ENCODE results near the gene MYO15B.

Gene MYO15B

DNA sequence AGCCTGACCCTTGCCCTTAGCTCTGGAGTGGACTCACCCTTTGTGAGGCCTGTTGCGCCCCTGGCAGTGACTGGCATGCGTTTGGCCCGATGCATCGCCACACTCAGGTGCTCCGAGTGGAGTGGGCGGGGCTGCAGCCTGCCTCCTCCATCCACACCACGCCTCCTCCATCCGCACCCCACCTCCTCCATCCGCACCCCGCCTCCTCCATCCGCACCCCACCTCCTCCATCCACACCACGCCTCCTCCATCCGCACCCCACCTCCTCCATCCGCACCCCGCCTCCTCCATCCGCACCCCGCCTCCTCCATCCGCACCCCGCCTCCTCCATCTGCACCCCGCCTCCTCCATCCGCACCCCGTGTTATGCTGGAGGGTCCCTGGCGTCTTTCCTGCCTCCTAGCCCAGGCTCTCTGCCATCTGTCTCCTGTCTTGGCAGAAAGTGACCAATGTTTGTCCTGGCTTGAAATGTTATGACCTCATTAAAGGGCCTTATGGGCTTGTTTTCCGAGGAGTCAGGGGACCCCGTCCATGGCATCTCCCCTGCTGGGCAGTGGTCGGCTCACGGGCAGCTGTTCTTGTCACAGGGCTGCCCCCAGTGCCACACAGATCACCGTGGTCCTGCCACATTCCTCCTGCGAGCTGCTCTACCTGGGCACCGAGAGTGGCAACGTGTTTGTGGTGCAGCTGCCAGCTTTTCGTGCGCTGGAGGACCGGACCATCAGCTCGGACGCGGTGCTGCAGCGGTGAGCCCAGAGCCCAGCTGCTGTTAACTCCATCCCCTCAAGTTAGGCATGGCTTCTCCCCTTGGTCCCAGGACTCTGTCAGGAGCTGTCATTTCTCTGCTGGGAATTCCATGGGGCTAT lies 28.7 kb upstream of the MYO15B start:
- no peak for DNase-seq

- no peak for DNase-seq
Observed at GRCh38 chr17:75559958-75560533, 27.6 kb upstream of the MYO15B start.

DNA sequence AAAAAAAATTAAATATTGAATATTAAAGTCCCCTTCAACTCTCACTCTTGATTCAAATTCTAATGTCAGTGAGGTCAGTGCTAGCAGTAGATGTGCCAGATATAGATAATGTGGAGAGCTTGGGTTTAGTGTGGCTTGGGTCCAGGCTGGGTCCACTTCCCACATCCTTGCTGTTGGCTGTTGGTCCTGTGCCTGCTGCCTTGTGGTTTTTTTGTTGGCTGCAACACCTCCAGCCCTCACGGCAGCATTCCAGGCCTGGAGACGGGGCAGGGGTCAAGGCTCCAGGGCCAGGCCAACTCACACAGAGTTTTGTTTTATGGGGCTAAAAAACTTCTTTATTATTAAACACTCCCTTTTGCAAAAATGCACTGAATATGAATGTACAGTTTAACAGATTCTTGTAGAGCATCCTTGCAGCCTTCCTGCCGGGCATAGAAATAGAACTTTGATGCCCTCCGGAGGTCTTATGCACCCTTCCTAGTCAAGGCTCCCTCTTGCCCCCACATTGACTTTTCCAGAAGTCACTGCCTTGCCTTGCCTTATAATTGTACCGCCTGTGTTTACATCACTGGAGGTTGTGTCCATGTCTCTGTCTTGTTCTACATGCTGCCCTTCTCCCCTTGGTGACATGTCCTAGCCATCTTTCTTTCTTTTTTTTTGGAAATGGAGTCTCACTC lies 25.5 kb upstream of the MYO15B start:
- DNase-seq: no peak

DNA sequence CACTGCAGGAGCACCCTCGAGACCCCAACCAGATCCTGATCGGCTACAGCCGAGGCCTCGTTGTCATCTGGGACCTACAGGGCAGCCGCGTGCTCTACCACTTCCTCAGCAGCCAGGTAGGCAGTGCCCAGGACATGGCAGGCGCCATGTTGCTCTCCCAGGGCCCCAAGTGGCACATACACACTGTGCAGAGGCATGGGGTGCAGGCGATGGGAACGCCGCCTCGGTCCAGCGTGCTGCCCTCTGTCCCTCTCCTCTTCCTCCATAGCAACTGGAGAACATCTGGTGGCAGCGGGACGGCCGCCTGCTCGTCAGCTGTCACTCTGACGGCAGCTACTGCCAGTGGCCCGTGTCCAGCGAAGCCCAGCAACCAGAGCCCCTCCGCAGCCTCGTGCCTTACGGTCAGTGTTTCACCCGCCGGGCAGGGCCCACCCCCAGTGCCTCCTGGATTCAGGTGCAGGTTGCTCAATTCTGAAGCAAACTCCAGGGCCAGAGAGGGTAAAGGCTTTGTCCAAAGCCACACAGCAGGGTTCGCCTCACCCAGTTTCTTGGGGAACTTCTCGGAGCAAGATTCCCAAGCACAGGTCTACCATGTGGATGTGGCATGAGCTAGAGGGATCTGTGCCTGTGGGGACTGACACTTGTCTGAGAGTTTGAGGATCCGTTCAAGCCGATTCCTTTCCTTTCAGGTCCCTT lies 24.4 kb upstream of the MYO15B start:
- DNase-seq: no peak

- DNase-seq: no peak
Observed at GRCh38 chr17:75564195-75564594, 23.4 kb upstream of the MYO15B start.

GRCh38 chr17:75565066-75565465 lies 22.5 kb upstream of the MYO15B start:
- DNase-seq: no peak

- DNase-seq: no peak
Observed at GRCh38 chr17:75565618-75566017, 22.0 kb upstream of the MYO15B start.

- no peak for DNase-seq
Observed at GRCh38 chr17:75566416-75566815, 21.2 kb upstream of the MYO15B start.

- DNase-seq: no peak
Observed at GRCh38 chr17:75566834-75567233, 20.8 kb upstream of the MYO15B start.

DNA sequence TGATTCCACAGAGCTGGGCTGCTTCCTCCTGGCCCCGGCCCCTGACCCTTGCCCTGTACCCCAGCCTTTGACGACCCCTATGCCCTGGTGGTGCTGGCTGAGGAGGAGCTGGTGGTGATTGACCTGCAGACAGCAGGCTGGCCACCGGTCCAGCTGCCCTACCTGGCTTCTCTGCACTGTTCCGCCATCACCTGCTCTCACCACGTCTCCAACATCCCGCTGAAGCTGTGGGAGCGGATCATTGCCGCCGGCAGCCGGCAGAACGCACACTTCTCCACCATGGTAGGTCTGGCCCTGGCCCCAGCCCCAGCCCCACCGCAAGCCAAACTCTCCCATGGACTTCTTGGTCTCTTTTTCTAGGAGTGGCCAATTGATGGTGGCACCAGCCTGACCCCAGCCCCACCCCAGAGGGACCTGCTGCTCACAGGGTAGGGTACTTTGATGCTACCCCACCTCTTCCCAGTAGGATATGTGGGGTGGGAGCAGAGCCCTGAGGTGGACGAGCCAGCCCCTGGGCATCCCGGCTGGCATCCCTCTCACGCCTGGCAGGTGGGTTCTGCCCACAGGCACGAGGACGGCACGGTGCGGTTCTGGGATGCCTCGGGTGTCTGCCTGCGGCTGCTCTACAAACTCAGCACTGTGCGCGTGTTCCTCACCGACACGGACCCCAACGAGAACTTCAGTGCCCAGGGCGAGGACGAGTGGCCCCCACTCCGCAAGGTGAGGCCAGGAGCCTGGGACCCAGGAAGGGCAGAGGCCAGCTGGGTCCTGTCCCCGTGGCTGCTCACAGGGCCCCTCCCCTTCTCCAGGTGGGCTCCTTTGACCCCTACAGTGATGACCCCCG lies 19.0 kb upstream of the MYO15B start:
- DNase-seq: no peak

DNA sequence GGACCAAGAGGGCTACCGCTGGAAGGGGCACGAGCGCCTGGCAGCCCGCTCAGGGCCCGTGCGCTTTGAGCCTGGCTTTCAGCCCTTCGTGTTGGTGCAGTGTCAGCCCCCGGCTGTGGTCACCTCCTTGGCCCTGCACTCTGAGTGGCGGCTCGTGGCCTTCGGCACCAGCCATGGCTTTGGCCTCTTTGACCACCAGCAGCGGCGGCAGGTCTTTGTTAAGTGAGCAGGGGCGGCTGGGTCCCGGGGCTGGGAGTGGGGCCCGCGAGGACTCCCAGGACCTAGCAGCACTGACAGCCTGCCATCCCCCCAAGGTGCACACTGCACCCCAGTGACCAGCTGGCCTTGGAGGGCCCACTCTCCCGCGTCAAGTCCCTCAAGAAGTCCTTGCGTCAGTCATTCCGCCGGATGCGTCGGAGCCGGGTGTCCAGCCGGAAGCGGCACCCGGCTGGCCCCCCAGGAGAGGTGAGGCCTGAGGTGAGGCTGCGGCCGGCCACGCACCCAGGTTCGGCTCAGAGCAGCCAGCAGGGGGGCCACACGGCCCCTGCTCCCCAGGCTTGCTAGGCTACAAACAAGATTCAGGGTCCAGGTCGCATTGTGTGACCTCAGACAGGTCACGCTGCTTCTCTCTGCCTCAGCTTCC lies 17.4 kb upstream of the MYO15B start:
- DNase-seq: no peak

DNA sequence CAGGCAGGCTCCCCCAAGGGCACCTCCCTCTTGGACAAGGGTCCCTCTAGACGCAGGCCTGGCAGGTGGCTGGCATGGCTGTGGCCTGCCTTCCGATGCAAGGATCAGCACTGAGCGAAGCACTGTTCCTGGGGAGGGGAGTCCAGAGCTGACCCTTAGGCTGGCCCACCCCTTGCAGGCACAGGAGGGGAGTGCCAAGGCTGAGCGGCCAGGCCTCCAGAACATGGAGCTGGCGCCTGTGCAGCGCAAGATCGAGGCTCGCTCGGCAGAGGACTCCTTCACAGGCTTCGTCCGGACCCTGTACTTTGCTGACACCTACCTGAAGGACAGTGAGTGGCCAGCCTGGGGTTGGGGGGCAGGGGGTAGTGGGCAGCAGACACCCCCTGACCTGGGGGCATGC lies 16.8 kb upstream of the MYO15B start:
- DNase-seq: no peak

DNA sequence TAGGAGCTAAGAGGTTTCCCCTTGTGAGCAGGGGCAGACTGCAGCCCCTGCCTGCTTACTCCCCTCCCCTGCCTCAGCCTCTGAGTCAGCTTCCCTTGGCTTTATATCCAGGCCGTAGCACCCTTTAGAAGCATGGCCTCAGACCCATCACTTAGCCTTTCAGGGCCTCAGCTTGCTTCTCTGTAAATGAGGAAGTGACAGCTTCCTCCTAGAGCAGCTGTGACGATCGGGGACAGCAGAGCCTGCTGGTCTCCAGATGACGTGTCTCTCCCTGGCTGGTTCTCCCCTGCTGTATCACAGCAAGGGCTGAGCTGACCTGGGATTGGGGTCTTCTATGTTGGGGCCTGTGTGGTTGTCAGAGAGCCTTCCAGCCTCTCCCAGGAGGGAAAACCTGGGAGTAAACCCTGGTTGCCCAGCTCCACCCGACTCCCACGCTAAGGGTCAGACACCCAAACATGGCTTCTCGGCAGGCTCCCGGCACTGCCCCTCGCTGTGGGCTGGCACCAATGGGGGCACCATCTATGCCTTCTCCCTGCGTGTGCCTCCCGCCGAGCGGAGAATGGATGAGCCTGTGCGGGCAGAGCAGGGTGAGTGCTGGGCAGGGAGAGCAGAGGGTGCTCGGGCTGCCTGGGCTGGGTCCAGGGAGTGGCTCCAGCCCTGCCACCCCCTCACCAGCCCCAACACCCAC lies 16.3 kb upstream of the MYO15B start:
- DNase-seq: peak; percentile 94

DNA sequence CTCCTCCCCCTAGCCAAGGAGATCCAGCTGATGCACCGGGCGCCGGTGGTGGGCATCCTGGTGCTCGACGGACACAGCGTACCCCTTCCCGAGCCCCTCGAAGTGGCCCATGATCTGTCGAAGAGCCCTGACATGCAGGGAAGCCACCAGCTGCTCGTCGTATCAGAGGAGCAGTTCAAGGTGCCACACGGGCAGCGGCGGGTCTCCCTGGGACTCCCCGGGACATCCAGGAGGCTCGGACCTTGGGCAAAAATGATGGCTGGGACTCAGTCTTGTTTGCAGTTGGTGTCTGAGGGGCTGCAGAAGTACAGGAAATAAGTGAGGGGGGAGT lies 15.8 kb upstream of the MYO15B start:
- DNase-seq: no peak

GRCh38 chr17:75572713-75573539 lies 14.7 kb upstream of the MYO15B start:
- no peak for DNase-seq

DNA sequence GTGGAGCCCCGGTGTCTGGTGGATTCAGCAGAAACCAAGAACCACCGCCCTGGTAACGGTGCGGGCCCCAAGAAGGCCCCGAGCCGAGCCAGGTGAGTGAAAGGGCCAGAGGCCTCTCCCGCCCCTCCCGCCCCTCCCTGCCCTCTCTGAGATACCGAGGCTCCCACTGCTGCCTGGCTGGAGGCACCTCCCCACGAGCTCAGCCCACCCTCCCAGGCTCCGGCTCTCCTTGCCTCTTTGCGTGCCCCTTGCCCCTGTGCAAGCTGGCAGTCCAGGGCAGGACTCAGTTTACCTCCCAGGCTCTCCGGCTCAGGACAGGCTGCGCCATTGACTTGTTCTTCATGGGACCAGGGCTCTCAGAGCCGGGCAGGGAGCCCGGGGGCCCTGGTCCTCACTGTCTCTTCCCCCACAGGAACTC lies 14.1 kb upstream of the MYO15B start:
- no peak for DNase-seq

DNA sequence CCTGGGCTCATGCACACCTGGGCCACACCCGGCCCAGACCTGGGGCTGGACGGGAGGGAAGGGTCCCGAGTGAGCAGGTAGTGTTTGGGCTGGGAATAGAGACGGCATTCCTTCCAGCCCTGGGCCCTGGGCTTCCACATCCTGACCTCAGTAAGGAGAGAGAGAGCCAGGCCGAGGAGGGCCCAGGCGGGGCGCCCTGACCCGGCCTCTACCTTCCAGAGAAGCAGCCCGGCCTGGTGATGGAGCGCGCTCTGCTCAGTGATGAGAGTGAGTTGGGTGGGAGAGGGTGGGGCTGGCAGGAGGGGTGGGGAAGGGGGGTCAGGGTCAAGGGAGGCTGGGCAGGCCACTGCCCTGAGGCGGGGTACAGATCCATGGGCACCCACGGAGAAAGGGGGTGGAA lies 13.6 kb upstream of the MYO15B start:
- DNase-seq: no peak

DNA sequence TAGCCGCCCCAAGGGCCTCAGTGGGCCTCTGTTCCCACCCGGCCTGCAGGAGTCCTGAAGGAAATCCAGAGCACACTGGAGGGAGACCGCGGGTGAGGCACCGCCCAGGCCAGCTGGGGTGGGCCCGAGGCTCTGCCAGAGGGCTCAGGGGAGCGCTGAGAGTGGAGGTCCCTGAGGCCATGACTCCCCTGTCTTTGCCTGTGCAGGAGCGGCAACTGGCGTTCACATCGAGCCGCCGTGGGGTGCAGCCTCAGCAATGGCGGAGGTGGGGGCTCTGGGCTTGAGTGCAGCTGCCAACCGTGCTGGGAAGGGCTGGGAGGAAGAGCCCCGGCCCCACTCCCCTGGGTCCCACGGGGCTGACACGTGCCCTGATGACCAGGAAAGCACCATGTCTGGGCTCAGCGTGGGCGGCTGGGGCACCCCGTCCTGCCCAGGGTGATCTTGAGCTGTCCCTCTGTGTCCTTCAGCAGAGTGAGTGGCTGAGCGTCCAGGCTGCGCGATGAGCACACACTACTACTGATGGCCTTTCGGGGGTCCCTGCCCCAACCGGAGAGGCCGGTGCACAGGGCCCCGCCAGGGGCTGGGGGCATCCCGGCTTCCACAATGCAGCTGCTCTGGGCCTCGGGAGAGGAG lies 13.1 kb upstream of the MYO15B start:
- no peak for DNase-seq

DNA sequence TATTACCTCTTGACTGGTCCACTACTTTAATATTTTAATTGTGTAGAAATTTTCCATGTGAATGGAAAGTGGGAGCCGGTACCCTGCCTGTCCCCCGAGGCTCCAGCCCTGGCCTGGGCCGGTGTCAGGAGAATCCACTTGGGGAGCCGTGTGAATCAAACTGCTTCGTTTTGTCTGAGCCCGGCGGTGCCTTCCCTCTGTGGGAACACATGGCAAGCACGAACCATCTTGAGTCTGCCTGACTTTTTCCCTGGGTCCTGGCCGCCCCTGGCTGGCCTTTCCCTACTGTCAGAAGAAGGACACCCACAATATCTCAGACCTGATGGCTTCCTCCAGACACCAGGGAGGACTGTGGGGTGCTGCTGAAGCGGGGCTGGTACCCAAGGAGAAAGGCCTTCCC lies 12.4 kb upstream of the MYO15B start:
- DNase-seq: no peak

- no peak for DNase-seq
Observed at GRCh38 chr17:75575728-75576127, 11.9 kb upstream of the MYO15B start.

All from GDM1 (cell line).